ENCODE measurements around the gene TBC1D5.

Gene TBC1D5

DNA sequence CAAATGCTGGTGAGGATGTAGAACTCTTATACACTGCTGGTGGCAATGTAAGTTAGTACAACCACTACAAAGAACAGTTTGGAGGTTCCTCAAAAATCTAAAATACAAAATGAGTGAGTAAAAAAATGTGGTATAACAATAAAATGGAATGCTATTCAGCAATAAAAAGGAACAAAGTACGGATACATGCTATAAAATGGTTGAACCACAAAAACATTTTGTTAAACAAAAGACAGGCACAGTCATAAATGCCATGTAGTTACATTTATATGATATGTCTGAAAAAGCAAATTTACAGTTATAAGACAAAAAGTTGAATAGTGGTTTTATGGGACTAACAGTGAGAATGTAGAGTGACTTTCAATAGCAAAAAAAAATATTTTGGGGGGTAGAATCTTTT lies 285.8 kb downstream of the TBC1D5 start:
- DNase-seq = no peak

DNA sequence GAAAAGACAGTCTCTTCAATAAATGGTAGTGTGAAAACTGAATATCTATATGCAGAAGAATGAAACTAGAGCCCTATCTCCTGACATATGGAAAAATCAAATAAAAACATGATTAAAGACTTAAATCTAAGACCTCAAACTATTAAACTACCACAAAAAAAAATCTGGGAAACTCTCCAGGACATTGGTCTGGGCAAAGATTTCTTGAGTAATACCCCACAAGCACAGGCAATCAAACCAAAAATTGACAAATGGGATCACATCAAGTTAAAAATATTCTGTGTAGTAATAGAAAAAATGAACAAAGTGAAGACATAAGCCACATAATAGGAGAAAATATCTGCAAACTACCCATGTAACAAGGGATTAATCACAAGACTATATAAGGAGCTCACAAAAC lies 286.4 kb downstream of the TBC1D5 start:
- DNase-seq = no peak

DNA sequence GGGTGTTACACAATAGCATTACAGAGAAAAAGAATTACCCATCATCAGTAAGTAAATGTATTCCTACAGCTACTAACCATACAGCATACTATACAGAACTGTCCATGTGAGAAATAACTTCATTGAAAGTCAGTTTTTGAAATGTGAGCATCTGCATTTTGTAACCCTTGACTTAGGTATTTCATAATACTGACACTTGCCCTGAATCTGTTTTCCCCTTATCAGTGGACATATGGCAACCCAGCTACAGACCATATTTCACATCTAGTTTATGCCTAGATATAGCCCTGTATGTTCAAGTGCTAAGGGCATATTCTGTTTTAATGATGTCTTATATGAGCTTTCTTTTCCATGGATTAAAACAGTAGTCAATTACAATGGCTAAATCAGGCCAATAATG lies 297.6 kb downstream of the TBC1D5 start:
- DNase-seq = no peak

DNA sequence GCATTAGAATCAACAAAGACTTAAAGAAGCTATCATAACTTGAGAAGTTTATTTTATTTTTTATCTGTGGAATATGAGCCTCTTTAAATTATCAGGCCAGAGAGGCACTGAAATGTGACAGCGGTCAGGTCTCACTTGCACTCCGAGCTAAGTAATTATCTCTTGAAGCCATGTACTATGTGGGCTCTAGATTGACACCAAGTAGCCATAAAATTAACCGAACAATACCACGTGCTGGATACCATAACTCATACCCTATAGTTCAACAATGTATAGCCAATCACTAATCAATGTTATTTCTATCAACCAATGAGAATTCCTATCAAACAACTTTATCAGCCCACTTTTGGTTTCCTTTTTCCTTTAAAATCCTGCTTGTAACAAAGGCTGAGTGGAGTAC lies 299.3 kb downstream of the TBC1D5 start:
- no peak for DNase-seq

DNA sequence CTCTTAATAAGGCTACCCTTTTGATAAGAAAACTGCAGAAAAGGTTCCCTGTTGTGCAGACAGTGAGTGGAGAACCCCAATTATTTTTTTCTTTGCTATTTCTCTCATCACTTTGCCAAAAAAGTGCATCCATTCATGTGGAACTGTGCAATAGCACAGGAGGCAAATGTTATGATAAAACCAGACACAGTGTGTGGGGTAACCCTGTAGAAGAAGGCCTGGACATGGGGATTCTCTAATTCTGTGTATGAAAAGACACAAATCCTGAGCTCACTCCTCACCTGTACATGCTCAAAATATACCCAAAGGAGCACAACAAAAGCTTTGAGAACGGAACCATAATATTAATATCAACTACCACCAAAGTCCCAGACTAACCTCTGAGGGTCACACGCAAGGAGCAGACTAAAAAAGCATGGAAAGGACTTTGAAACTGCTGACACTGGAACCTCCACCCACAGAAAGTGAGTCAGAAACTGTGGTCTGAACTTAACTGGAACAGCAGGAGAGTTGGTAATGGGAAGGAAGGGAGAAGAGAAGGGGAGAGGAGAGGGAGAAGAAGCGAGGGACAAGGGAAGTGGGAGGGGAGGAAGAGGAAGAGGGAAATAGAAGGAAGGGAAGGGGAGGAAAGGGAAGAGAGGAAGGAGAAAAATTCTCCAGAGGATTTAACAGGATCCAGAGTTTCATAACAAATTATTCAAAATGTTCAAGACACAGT lies 299.9 kb downstream of the TBC1D5 start:
- DNase-seq = no peak

DNA sequence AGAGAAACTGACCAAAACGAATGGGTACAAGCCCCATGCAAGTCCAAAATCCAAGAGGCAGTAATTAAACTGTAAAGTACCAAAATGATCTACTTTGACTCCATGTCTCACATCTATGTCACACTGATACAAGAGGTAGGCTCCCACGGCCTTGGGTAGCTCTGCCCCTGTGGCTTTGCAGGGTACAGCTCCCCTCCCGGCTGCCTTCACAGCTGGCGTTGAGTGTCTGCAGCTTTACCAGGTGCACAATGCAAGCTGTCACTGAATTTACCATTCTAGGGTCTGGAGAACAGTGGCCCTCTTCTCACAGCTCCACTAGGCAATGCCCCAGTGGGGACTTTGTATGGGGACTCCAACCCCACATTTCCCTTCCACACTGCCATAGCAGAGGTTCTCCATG lies 308.6 kb downstream of the TBC1D5 start:
- no peak for DNase-seq

DNA sequence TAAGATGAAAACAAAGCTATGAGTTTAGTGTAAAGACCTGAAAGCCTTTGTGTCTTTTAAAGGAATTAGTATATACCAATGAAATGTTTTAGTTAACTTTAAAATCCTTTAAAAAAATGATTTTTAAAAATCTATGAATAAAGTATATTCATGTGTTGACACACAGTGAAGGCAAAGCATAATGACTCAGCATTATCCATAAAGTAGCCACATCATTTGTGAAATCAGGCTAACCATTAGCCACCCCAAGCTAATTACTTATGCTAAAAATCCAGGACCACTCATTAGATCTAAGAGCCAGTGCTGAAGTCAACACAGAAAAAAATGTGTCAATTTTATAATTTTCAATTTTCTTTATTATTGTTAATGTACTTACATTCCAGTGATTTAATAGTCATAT lies 310.2 kb downstream of the TBC1D5 start:
- DNase-seq = no peak

DNA sequence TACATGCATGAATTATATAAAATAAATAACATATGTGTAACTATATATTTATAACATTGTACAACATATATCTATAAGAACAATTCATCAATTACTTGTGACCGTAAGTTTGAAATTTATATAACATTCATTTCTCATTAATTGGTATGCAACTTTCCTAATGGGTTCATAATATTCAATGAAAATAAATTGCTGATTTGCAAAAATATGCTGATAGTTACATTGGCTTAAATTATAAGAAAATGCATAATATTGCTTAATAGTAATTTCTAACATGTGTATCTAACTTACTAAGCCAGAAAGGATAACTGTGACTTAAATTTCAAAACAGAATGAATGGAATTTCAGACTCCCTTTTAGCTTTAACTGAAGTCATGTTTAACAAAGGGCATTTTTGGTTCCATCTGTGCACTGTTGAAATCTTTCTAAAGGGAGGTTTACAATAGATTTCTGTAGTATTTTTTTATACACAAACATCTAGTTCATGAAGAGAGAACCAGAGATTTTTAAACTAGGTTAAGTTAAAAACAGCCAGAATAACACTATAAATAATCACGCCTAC lies 310.9 kb downstream of the TBC1D5 start:
- DNase-seq = no peak

DNA sequence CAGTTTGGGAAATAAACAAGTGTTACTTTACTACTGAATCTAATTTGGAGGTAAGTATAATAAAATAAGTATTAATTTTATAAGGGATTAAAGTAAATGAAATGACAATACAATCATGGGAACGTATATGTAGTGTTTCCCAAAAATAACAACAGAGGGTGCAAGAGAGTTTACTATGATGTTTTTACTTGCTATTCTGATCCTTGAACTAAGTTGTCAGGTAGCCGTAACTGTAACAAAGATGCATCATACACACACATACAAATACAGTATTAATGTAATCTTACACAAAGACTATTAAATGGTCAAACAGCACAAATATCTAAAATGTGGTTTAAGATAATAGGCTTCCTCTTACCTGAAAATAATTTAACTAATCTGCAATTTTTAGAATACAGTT lies 311.4 kb downstream of the TBC1D5 start:
- peak; percentile 4 for DNase-seq

DNA sequence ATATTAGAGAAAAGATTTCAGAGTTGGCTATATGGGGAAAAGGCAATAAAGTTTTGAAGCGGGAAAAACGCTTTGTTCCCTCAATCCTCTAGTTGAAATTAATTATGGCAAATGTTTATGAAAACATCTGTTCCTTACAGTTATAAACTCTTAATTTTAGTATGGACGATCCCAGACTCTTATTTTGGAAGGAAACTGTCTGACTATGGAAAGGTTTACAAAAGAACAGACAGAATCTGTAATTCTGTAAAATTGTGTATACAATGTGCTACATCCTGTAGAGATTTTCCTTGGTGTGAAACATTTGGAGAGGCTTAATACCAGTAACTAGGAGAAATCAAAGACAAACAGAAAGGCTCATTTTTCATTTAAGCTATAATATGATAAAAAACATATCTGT lies 311.8 kb downstream of the TBC1D5 start:
- DNase-seq = no peak

DNA sequence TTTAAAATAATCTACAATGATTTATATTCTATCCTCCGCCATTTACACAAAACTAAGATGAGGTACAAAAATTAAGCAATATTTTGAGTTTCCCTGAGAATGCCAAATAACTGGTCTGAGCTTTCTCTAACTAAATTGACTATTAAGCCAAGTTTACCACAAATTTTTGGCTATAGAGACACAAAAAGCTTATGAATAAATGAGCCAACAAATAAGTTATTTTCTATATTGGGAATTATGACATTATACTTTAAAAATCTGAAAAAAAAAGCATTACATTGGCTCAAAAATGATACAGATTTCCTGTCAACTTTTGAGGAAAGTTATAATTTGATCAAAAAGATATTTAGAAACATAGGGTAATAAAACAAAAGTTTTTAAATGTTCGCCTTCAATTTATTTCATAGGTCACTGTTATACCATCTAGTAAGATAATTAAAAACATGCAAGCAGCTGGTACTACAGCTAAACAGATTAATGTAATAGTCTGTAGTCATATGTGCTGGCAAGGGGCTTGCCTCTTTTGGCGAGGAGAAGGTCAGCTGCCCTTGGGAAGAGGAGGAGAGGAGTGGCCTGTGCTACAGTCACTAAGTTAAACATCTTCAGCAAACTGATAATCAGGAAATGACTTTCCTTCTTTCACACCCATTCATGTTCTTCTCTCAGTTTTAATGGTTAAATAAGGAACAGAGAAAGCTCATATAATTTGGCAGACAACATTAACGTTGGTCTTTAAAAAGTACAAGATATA lies 318.5 kb downstream of the TBC1D5 start:
- DNase-seq = no peak

DNA sequence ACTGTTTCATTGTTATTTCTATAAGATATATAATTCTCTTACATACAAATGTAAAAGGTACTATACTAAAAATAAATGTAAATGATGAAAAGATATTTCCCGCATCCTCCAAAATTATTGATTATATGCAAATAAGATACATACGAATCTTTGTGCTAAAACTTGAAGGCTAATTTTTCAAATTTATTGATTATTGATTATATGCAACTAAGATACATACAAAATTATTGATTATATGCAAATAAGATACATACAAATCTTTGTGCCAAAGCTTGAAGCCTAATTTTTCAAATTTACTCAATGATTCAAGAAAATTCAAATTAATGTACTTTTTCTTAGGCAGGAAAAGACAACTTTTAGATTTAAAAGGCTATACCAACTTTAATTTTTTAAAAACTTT lies 319.8 kb downstream of the TBC1D5 start:
- no peak for DNase-seq

DNA sequence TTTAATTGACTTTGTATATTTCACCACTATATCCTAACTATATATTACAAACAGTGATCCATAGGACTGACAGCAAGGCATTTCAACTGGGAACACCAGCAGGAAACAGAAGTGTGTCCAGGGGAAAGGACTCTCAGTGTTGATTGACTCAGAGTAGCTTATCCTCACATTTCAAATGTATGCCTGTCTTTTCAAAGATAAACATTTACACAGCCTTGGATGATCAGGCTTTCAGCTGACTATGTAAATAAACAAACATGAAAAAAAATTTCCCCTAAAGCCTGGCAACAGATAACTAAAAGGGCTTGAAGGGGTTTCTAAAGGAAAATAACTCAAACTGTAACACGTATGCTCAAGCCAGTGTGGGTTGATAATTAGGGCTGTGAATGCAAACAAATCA lies 321.8 kb downstream of the TBC1D5 start:
- DNase-seq = no peak

DNA sequence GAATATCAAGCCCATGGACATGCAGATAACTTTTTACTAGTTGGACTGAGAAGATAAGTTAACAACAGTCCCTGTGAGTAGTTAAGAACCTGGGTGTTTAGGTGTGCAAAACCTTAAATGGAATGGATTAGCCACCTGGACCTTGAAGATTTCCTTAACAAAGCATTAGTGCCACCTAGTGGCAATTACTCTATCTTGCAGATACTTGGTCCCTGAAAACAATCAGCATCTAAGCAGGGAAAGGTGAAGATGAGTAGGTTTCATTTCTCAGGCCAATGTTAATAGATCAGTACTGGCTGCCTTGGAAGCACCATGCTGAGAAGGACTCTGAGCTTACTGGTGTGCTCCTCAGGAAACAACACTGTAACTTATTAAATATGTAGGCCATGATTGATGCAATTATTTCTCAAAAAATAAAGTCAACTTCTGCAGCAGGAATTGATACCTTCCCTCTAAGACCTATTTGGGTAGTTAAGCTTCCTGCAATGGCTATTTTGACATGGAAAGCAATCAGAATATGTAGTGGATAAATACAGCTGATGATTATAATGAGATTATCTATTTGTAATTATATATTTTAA lies 329.4 kb downstream of the TBC1D5 start:
- DNase-seq = peak; percentile 67

DNA sequence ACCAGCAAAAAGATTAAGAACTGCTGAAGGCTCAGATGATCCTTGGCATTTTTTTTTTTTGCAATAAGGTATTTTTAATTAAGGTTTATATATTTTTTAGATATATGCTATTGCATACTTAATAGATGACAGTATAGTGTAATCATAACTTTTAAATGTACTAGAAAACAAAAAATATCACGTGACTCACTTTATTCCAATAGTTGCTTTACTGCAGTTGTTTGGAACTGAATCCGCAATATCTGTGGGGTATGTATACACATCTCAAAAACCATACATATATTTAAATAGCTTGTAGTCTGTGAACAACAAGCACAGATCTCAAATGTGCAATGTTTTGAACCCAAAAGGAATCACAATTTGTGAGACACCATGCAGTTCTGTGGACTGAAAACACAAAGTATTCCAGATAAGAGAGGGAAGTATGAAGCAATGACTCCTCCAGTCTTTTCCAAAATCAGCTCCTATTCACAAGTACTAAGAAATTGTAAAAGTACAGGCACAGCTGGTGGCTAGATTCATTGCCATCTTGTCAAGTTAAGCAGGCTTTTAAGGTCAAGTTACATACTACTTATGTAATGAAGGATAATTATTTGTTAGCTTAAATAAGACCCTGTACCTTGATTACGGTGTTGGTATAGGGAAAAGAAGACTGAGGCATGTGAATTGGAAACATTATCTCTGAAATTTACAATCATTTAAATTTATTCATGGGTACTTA lies 331.1 kb downstream of the TBC1D5 start:
- no peak for DNase-seq

DNA sequence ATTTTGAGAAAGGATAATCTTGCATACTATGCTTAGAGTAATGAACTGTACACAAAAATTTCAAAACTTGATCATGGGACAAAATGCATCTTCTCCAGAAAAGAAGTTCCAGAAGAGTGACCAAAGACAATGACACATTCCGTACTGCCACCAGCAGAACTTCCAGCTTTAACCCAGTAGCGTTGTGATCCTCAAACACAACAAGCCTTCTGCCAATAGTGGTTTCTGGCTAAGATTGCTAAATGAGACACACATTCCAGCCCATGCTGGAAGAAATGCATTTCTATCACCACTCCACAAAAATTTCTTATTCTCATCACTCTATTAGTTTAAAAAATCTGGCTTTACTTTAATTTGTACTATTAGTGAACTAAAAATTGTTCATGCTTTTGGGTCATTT lies 334.9 kb downstream of the TBC1D5 start:
- no peak for DNase-seq

DNA sequence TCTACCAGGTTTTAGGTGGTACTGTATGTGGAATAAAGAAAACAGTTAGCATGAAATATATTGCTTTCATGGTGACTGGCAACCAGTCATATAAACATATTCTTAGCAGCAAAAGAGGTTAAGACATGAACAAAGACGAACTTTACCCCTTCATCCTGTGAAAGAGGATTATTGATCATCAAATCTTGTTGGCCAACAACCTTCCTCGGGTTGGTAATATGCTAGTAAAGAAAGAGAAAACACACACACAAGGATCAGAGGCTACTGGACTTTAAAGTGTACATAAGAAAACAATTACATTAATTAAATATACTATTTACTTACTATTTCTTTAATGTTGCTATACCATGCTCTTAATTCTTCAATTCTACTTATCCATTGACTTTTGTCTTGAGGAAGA lies 337.9 kb downstream of the TBC1D5 start:
- no peak for DNase-seq

DNA sequence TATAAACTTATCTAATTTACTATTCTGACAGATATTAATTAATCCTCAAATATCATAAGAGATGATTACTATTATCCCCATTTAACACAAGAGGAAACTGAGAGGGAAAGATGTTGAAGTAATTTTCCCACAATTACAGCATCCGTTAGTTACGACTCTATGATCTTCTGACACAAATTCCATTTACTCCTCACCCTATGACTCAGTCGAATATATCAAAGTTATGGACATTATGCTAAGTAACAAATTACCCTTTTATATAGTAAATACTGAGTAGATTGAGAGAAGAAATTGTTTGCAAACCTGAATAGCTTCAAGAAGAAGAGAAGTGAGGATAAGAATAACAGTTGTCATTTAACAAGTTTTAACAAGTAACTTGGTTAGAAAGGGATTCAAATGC lies 340.0 kb downstream of the TBC1D5 start:
- DNase-seq = no peak

DNA sequence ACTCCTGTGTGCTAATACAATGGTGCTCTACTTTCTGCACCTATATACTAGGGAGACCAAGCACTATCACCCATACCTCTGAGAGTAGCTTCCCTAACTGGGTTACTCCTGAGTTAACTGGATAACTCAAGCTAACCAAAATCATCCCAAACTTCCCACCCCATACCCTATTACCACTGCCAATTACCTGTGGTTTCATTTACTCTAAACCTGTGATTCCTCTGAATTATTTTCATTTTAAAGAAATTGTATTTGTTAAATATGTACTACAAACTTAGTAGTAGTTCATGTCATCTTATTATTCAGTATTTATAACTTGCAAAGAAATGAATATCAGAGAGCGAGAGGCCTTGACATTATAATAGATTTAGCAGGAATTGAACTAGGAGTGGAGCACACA lies 340.5 kb downstream of the TBC1D5 start:
- DNase-seq = no peak

DNA sequence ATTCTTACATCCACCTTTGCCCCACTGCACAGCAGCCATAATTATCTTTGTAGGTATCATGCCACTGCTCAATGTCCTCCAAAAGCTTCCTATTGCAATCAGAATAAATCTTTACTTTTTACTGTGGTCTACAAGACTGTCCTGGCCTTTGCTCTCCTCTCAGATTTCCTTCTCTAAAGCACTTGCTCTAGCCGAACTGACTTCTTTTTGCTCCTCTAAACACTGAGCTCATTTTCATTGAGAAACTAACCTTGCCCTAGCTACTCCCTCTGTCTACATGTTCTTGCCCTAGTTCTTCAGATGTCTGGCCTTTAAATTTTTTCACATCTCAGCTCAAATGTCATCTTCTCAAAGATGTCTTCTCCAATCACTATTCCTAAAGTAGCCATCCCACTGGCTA lies 342.8 kb downstream of the TBC1D5 start:
- no peak for DNase-seq

DNA sequence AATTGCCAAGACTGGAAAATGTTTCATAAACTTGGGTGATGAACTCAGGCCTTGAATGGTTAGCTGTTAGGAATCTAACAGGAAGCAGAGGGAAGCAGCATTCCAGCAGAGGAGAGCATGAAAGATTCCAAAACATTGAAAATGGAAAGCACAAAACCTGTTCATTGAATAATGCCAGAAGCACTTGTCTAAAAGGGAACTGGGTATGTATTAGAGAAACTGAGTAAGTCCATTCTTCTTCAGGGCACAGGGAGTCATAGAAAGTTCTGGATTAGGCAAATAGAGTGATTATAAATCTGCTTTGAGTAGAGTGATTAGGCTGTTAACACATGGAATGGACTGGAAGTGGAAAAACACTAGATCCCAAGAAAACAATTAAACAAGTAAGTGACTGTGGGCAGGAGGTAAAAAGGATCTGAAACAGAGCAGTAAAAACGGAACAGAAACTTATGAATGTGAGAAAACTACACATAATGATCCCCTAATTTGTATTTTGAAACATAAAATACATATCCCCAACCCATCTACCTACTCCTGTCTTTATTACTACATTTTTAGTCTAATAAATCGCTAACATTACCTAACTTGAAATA lies 343.4 kb downstream of the TBC1D5 start:
- no peak for DNase-seq

DNA sequence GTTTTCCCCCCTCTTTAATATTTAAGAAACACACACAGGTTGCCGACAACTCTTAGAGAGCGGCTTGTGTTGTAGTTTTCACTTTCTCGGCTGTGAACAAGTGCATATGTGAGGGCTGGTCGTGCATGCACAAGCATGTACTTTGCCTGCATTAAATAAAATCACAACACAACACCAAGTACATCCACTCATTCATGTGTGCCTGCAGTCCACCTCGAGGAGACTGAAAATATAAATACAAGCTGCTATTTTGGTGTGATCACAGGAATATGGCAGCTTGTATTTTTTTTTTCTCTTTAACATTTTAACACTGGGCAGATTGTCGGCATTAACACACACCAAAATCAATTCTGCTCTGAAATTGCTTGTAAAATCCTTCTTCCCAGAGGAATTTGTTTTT lies 346.4 kb downstream of the TBC1D5 start:
- DNase-seq = no peak

DNA sequence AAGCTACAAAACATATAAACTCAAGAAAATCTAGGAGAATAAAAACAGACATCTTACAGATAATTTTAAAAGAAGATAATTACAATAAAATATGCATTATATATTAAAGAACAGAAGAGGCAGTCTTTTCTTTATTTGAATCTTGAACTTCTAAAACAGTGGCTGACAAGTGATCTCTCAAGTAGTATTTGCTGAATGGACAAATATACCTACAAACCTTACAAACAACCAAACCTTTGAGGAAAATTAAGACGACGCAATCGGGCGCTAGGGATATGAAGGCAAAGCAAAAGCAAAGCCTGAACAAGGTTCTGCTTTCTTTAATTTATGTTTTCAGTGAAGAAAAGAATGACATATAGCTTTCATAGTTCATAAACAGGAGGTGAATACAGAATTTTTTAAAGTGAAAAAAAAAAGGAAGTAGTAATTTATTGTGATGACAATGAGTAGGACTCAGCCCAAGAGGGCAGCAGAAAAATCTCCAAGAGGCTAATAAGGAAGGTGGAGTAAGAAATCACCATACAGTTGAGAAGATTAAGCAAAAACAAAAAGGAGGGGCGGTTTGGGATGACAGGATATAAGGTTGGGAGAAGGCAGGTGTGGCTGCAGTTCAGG lies 347.8 kb downstream of the TBC1D5 start:
- no peak for DNase-seq

Measured in CD4-positive, alpha-beta T cell treated with Interleukin-17A for 1 hour (primary cell).